NCI-H526 treated with DMSO at 0.1 percent for 48 hours (cell line): ENCODE data around the gene DET1.
"Not testable (repeated sequence)": the region's sequence is repeated elsewhere in the genome, so short reads cannot be mapped to it uniquely, and the experiment has no call there.

Experiments used
- DNase-seq: peaks from one replicate; lab custom pipeline; 2025; lab: John Stamatoyannopoulos, UW

The DET1 gene

GRCh38 chr15:88546248-88547129 lies at the start of gene DET1:
TSS of gene DET1 (minus strand) at chr15:88546681. CDS start at chr15:88531705, 14,976 bp downstream.
- peak; percentile 96 for DNase-seq

DNA sequence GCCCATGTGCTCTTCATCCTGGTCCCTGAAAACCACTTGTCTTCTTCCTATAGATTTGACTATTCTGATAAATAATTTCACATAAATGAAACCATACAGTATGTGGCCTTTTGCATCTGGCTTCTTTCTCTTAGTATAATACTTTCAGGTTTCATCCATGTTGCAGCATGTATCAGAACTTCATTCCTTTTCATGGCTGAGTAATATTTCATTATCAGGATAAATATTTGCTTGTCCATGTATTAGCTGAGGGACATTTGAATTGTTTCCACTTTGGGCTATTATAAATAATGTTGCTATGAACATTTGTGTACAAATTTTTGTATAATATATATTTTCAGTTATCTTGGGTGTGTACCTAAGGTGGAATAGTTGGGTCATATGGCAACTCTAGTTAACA lies 44.9 kb upstream of the DET1 start:
- DNase-seq, result no peak

DNA sequence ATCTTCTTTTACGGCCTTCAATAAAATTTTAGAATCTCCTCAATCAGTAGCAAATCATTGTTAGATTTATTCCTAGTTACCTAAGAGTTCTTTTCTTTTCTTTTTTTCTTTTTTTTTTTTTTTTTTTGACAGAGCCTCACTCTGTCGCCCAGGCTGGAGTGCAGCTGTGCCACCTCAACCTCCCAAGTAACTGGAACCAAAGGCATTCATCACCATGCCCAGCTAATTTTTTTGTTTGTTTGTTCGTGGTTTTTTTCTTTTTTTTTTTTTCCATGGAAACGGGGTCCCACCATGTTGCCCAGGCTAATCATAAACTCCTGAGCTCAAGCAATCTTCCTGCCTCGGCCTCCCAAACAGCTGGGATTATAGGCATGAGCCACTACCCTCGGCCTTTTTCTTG lies 44.3 kb upstream of the DET1 start:
- no peak for DNase-seq

DNA sequence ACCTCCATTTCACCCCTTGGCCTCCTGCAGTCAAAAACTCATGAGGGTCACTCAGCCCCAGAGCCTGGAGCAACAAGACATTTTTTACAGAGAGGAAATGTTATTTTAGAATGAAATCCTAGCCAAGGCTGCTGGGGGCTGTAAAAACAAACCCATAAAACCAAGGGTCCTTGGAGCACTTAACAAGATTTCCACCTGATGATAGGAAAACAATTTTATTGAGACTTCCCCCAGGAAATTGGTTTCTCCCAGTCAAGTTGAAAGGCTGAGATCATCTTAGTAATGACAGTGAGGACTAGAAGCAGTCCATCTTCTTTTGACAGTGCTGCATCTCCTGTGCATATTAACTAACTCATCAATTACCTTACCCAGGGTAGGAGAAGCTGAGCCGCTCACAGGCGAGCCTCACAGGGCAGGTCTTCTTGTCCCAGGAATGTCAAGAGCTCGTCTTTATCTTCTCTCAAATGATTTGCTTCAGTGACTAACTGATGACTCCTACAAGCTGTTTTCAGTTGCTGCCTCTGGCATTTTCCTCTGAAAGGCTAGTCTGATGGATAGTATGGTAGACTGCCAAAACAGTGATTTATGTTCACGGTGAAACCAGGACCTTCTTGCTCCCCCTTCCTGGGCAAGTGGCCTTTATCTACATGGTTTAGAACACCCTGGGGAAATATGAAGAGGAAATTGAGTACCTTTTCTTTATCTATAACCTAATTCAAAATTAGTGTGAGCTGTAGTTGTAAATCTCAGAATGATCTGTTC lies 40.1 kb upstream of the DET1 start:
- no peak for DNase-seq

DNA sequence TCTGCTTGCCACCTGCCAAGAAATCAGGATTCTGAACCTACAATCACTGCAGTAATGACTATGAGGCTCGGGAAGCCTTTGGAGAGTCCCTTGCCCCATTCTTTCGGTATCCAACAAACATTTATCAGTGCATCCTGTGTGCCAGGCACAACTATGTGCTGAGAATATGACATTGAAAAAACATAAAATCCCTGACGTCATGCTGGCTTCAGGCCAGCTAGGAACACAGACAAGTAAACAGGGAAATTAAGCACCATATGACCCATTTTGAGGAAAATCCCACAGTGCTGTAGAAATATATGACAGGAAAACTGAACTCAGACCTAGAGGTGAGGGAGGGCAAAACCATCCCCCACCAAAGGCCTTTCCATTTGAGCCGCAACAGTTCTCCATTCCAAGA lies 34.1 kb upstream of the DET1 start:
- DNase-seq, result no peak

DNA sequence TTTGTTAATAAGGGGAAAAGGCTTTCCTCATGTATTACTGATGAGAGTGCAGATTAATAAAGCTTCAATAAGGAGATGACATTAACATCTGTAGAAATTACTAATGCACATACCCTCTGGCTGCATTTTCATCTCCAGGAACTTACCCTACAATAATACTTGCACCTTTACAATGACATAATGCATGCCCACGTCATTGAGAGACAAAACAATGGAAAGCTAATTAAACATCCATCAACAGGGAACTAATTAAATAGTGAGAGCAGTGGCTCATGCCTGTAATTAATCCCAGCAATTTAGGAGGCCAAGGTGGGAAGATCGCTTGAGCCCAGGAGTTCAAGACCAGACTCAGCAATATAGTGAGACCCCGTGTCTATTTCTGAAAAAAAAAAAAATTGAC lies 32.8 kb upstream of the DET1 start:
- DNase-seq, result no peak

DNA sequence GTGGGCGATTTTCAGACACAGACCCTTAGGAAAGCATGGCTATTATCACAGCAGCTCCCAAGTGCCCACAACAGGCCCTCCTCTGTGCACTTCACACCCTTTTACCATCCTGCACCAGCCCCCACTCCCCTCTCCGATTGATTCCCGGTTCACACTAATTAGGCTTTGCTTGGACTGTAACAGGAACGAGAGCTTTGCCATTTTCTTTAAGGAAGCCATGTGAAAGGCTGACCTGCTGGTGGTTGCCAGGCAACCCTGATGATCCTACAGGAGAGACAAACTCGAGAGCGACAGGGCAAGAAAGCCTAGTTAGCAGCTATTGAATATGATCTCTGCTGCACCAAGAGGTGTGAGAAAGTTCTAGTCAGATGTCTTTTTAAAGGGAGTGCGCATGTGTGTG lies 28.2 kb upstream of the DET1 start:
- no peak for DNase-seq

DNA sequence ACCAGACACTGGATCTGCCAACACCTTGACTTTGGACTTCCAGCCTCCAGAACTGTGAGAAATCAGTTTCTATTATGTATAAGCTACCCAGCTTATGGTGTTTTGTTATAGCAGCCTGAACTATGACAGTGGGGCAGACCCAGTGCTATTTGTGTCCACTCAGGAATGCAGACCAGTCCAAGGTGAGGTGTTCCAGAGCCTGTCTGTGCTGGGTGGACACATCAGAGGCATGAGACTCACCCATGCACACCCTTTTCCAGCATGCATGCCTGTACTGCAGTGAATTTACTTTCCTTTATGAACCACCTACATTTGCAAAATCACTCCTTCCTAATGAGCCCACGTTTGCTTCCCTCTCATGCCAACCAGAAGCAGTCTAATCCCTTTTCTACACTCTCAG lies 27.6 kb upstream of the DET1 start:
- no peak for DNase-seq

GRCh38 chr15:88571852-88572259 lies 25.4 kb upstream of the DET1 start:
- DNase-seq, result no peak

- DNase-seq, result no peak
Measured at GRCh38 chr15:88571153-88571851, 24.8 kb upstream of the DET1 start.

DNA sequence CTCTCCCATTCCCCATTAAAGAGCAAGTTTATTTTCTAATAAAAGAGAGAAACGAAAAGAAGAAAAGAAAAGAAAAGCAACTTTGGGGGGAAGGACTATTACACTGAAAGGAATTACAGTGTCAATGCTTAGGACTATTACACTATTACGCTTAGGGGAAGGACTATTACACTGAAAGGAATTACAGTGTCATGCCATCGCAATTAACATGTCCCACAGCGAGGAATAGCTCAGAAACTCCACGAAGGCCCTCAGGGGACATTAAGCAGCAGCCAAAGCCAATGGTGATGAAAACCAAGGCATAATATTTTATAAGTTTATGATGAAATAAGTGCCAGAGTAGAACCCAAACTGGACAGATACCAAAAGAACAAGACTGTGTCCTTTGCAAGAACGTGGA lies 22.1 kb upstream of the DET1 start:
- no peak for DNase-seq

DNA sequence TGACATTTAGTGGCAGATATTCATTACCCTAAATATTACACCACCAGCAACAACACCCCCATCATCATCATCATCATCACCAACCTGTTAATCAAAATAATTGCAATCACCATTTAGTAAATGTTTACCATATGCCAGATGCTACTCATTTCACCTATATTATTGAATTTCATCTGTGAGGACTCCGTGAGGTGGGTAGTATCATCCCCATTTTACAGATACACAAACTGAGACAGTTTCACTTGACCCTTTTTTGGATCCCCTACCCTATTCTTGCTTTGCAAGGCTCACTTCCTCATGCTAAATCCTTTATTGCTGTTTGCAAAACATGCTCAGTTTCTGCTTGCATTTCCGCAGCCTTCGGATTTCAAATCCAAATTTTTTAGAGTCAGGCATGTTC lies 18.3 kb upstream of the DET1 start:
- no peak for DNase-seq

DNA sequence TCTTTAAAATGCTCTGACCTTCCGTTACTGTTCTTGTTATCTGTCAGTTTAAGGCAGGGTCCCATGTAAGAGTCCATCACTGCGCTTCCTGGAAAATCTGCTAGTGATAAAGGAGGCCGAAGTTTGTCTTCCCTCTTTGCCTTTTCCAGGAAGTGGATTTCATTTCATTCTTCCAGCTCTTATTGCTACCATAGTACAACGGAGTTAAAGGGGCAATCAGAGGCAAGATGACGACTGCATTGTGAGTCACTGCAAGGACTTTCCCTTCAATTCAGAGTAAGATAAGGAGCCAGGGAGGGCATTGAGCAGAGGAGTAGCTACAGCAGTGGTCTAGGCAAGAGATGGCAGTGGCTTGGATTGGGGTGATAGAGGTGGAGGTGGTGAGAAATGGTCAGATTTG lies 17.2 kb upstream of the DET1 start:
- DNase-seq, result no peak

DNA sequence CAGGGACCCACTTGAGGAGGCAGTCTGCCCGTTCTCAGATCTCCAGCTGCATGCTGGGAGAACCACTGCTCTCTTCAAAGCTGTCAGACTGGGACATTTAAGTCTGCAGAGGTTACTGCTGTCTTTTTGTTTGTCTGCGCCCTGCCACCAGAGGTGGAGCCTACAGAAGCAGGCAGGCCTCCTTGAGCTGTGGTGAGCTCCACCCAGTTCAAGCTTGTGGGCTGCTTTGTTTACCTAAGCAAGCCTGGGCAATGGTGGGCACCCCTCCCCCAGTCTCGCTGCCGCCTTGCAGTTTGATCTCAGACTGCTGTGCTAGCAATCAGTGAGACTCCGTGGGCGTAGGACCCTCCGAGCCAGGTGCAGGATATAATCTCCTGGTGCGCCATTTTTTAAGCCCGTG lies 13.1 kb upstream of the DET1 start:
- not testable (repeated sequence) for DNase-seq

- DNase-seq, result not testable (repeated sequence)
Measured at GRCh38 chr15:88558026-88558425, 11.5 kb upstream of the DET1 start.

- DNase-seq, result not testable (repeated sequence)
Measured at GRCh38 chr15:88548009-88548408, 1.5 kb upstream of the DET1 start.

GRCh38 chr15:88545578-88546247 lies 768 bp downstream of the DET1 start:
- DNase-seq, result not testable (repeated sequence)

DNA sequence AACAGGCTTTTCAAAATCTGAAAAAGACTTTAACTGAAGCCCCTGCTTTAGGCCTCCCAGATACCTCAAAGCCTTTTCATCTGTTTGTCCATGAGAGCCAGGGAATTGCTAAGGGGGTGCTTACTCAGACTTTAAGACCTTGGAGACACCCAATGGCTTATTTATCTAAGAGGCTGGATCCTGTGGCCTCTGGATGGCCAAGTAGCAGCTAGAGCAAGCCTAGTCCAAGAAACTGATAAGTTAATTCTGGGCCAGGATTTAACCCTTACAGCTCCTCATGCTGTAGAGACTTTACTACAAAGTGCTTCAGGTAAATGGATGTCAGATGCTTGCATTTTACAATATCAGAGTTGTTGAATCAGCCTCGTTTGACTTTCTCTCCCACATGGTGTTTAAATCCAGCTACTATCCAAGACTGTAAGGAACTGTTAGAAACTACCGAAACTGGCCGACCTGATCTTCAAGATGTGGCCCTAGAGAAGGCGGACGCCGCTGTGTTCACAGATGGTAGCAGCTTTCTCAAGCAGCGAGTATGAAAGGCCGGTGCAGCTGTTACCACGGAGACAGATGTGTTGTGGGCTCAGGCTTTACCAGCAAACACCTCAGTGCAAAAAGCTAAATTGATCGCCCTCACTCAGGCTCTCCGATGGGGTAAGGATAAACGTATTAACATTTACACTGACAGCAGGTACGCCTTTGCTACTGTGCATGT lies 3.3 kb downstream of the DET1 start:
- DNase-seq, result no peak

GRCh38 chr15:88542342-88542733 lies 4.1 kb downstream of the DET1 start:
- DNase-seq, result no peak

DNA sequence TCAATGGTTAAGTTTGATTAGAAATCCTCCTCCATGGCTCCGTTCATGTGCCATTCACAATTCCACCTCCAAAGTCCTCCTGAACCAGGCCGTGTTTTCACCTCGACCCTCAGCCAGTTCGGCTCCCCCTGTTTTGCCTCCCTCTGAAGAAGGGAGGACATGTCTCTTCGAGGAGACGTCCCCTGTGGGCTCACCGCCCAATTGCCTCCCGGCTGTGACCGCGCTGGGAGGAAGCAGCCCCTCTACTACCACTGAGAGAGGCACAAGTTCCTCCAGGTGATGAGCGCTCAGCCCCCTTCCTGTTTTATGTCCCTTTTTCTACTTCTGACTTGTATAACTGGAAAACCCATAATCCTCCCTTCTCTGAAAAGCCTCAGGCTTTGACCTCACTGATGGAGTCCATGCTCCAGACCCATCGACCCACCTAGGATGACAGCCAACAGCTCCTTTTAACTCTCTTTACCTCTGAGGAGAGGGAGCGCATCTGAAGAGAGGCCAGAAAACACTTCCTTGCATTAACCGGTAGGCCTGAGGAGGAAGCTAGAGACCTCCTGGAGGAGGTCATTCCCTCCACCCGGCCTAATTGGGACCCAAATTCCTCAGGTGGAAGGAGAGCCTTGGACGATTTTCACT lies 4.7 kb downstream of the DET1 start:
- no peak for DNase-seq

- DNase-seq, result not testable (repeated sequence)
Measured at GRCh38 chr15:88541111-88541510, 5.4 kb downstream of the DET1 start.
